22Rv1 (cell line): ENCODE data around the gene TJP3.

Experiments used
- H3K27ac ChIP-seq: fragments of 450-650 bp; 2 replicates; pipeline ENCODE4 v1.5.1; 2017
- CTCF ChIP-seq: fragments of 450-650 bp; IDR thresholded peaks from 2 replicates; pipeline ENCODE4 v1.5.1; 2017; ENCODE audit warnings: mild to moderate bottlenecking
- ZFX ChIP-seq: fragments of 450-650 bp; IDR thresholded peaks from 2 replicates; pipeline ENCODE4 v1.6.1; 2017; ENCODE audit warnings: antibody characterized with exemption, borderline replicate concordance

Gene TJP3

GRCh38 chr19:3673506-3674439, 34.4 kb upstream of the TJP3 start:
- TF ChIP-seq CTCF = no peak
- TF ChIP-seq ZFX = no peak
- no peak overlapping the region for H3K27ac ChIP-seq

GRCh38 chr19:3674784-3675543, 33.2 kb upstream of the TJP3 start:
- TF ChIP-seq CTCF (no peak), ZFX (no peak)
- H3K27ac ChIP-seq = no peak overlapping the region

- H3K27ac ChIP-seq = no peak overlapping the region
- TF ChIP-seq CTCF (no peak), ZFX (no peak)
Observed at GRCh38 chr19:3678188-3678587, 30.0 kb upstream of the TJP3 start.

GRCh38 chr19:3679138-3679537, 29.0 kb upstream of the TJP3 start:
- TF ChIP-seq ZFX = no peak
- TF ChIP-seq CTCF = no peak
- no peak overlapping the region for H3K27ac ChIP-seq

GRCh38 chr19:3679581-3679980, 28.6 kb upstream of the TJP3 start:
- no peak overlapping the region for H3K27ac ChIP-seq
- TF ChIP-seq CTCF = no peak
- no peak for TF ChIP-seq ZFX

- TF ChIP-seq CTCF (no peak), ZFX (no peak)
- no peak overlapping the region for H3K27ac ChIP-seq
Observed at GRCh38 chr19:3680939-3681338, 27.2 kb upstream of the TJP3 start.

- no peak overlapping the region for H3K27ac ChIP-seq
- TF ChIP-seq CTCF (no peak), ZFX (no peak)
Observed at GRCh38 chr19:3682286-3682685, 25.9 kb upstream of the TJP3 start.
